AG10803 (cell line): ENCODE data around the gene SFMBT1.

Experiments used
- DNase-seq: peaks from one replicate; pipeline ENCODE4 v3.0.0; 2010; ENCODE audit warnings: low read depth
- H3K4me3 ChIP-seq: 2 replicates; pipeline ENCODE4 v1.5.1; 2011; ENCODE audit warnings: mild to moderate bottlenecking, low read length, control low read depth
- CTCF ChIP-seq: conservative IDR thresholded peaks from 2 replicates; pipeline ENCODE4 v1.5.1; 2011; ENCODE audit warnings: mild to moderate bottlenecking, low read length, control low read depth, inconsistent platforms

The SFMBT1 gene

GRCh38 chr3:52860424-52860768, 185.5 kb downstream of the SFMBT1 start:
- no peak overlapping the region for H3K4me3 ChIP-seq
- DNase-seq = no peak
- TF ChIP-seq CTCF = no peak

GRCh38 chr3:52859686-52860423, 186.0 kb downstream of the SFMBT1 start:
- no peak for DNase-seq
- no peak for TF ChIP-seq CTCF
- no peak overlapping the region for H3K4me3 ChIP-seq

- no peak for TF ChIP-seq CTCF
- H3K4me3 ChIP-seq = no peak overlapping the region
- no peak for DNase-seq
These were observed 188.0 kb downstream of the SFMBT1 start for GRCh38 chr3:52857864-52858263.

- no peak for TF ChIP-seq CTCF
- no peak overlapping the region for H3K4me3 ChIP-seq
- no peak for DNase-seq
These were observed 188.7 kb downstream of the SFMBT1 start for GRCh38 chr3:52857133-52857532.

- H3K4me3 ChIP-seq = no peak overlapping the region
- TF ChIP-seq CTCF = no peak
These were observed 189.2 kb downstream of the SFMBT1 start for GRCh38 chr3:52856666-52857065.

GRCh38 chr3:52854013-52854412, 191.9 kb downstream of the SFMBT1 start:
- no peak for TF ChIP-seq CTCF
- DNase-seq = no peak
- no peak overlapping the region for H3K4me3 ChIP-seq

More at GRCh38 chr3:52856666-52857065, 189.2 kb downstream of the SFMBT1 start:
- DNase-seq = no peak
